Astrocyte (in vitro differentiated cells and primary cell): ENCODE measurements around the gene SYT14. TPM values are rescaled to one million over a fixed set of nuclear protein-coding genes. Genes with fewer than 3 reads are reported as not detected.

Experiments used
- DNase-seq: peaks from one replicate; pipeline ENCODE4 v3.0.0-alpha.2; 2010; ENCODE audit warnings: low read depth
- FAIRE-seq: peaks from 2 replicates; lab custom pipeline; 2011; peaks lifted over from hg19 to GRCh38; lab: Jason Lieb, UNC
- H2AFZ ChIP-seq: 2 replicates; pipeline ENCODE4 v1.6.0; 2012; ENCODE audit warnings: low read depth, low read length, inconsistent platforms
- H3K27ac ChIP-seq: 2 replicates; pipeline ENCODE4 v1.5.1; 2011; ENCODE audit warnings: low read depth, low read length, inconsistent platforms
- H3K27me3 ChIP-seq: 2 replicates; pipeline ENCODE4 v1.6.0; 2011; ENCODE audit warnings: low read length, inconsistent platforms; ENCODE audit not compliant: insufficient read depth
- H3K36me3 ChIP-seq: 2 replicates; pipeline ENCODE4 v1.5.1; 2011; ENCODE audit warnings: low read length, inconsistent platforms; ENCODE audit not compliant: insufficient read depth
- H3K4me1 ChIP-seq: 2 replicates; pipeline ENCODE4 v1.5.1; 2011; ENCODE audit warnings: low read length, inconsistent platforms; ENCODE audit not compliant: insufficient read depth
- H3K4me2 ChIP-seq: 2 replicates; pipeline ENCODE4 v1.6.0; 2012; ENCODE audit warnings: low read length, inconsistent platforms
- H3K4me3 ChIP-seq: 2 replicates; pipeline ENCODE4 v1.5.1; 2011; ENCODE audit warnings: low read depth, mild to moderate bottlenecking, low read length, inconsistent platforms; ENCODE audit not compliant: insufficient read depth
- H3K79me2 ChIP-seq: 2 replicates; pipeline ENCODE4 v1.6.0; 2012; ENCODE audit warnings: mild to moderate bottlenecking, low read length, inconsistent platforms; ENCODE audit not compliant: insufficient read depth
- H3K9ac ChIP-seq: 2 replicates; pipeline ENCODE4 v1.6.0; 2012; ENCODE audit warnings: mild to moderate bottlenecking, low read length, inconsistent platforms
- H3K9me3 ChIP-seq: 2 replicates; pipeline ENCODE4 v1.5.1; 2012; ENCODE audit warnings: low read depth, mild to moderate bottlenecking, low read length, inconsistent platforms; ENCODE audit not compliant: insufficient read depth
- H4K20me1 ChIP-seq: 2 replicates; pipeline ENCODE4 v1.6.0; 2012; ENCODE audit warnings: low read length, inconsistent platforms; ENCODE audit not compliant: insufficient read depth
- H3K27ac Mint-ChIP-seq: one replicate; pipeline ENCODE4 v1.8.0; 2021; ENCODE audit warnings: mild to moderate bottlenecking, mixed read lengths; ENCODE audit not compliant: unreplicated experiment
- H3K27me3 Mint-ChIP-seq: one replicate; pipeline ENCODE4 v1.8.0; 2021; ENCODE audit warnings: low read depth, mixed read lengths; ENCODE audit not compliant: unreplicated experiment
- H3K36me3 Mint-ChIP-seq: one replicate; pipeline ENCODE4 v1.8.0; 2021; ENCODE audit warnings: low read depth, mixed read lengths; ENCODE audit not compliant: unreplicated experiment
- H3K4me1 Mint-ChIP-seq: one replicate; pipeline ENCODE4 v1.8.0; 2021; ENCODE audit warnings: low read depth, mixed read lengths; ENCODE audit not compliant: unreplicated experiment
- H3K4me3 Mint-ChIP-seq: one replicate; pipeline ENCODE4 v1.8.0; 2021; ENCODE audit warnings: mild to moderate bottlenecking, moderate library complexity, mixed read lengths; ENCODE audit not compliant: unreplicated experiment
- H3K9me3 Mint-ChIP-seq: one replicate; pipeline ENCODE4 v1.8.0; 2021; ENCODE audit warnings: mild to moderate bottlenecking, mixed read lengths; ENCODE audit not compliant: unreplicated experiment
- EZH2 ChIP-seq: IDR thresholded peaks from 2 replicates; pipeline ENCODE4 v1.6.1; 2012; ENCODE audit warnings: mild to moderate bottlenecking, low read length, inconsistent platforms; ENCODE audit not compliant: insufficient read depth
- total RNA-seq: library from RNA; stranded (reverse); gene quantifications from 2 replicates; pipeline ENCODE4 v1.2.1, GENCODE V29; 2021
- TF ChIP-seq, protein P1 (sequence below): IDR thresholded peaks from 2 replicates; pipeline ENCODE4 v1.5.1; 2011; ENCODE audit warnings: low read depth, mild to moderate bottlenecking, inconsistent platforms, low read length, moderate library complexity; ENCODE audit not compliant: insufficient read depth

The SYT14 gene
- total RNA-seq, 1 donor from 2014 or later, result 6.1 TPM

DNA sequence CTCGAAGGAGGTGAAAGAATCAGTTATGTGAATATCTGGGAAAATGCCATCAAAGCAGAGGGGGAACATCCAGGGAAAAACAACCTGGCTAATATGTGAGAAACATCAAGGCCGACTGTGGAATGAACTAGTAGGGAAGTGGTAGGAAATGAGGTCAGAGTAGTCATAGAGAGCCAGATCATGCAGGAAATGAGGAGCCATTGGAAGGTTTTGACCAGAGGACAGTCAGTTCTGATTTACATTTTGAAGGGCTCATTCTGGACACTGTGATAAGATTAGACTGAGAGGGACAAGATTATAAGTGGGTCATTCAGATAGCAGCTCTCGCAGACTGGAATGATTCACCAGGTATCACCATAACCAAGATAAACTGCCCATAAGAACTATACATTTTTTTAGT is 63.7 kb downstream of the SYT14 start:
- no peak overlapping the region for H3K4me3 ChIP-seq
- no peak overlapping the region for H3K27ac ChIP-seq
- H2AFZ ChIP-seq, result no peak overlapping the region
- H3K9me3 ChIP-seq, result no peaks in the 10 kb centered on the region
- FAIRE-seq (no peak), DNase-seq (peak; percentile 12)
- no peak overlapping the region for H3K4me2 ChIP-seq
- TF ChIP-seq EZH2, result no peak
- TF ChIP-seq, protein P1, sequence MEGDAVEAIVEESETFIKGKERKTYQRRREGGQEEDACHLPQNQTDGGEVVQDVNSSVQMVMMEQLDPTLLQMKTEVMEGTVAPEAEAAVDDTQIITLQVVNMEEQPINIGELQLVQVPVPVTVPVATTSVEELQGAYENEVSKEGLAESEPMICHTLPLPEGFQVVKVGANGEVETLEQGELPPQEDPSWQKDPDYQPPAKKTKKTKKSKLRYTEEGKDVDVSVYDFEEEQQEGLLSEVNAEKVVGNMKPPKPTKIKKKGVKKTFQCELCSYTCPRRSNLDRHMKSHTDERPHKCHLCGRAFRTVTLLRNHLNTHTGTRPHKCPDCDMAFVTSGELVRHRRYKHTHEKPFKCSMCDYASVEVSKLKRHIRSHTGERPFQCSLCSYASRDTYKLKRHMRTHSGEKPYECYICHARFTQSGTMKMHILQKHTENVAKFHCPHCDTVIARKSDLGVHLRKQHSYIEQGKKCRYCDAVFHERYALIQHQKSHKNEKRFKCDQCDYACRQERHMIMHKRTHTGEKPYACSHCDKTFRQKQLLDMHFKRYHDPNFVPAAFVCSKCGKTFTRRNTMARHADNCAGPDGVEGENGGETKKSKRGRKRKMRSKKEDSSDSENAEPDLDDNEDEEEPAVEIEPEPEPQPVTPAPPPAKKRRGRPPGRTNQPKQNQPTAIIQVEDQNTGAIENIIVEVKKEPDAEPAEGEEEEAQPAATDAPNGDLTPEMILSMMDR, result no peak
- no peaks in the 10 kb centered on the region for H3K27me3 ChIP-seq
- H4K20me1 ChIP-seq, result no peaks in the 10 kb centered on the region
- Mint-ChIP-seq H3K9me3 (no peaks in the 10 kb centered on the region), H3K36me3 (no peaks in the 10 kb centered on the region), H3K27ac (peak overlapping the region; percentile 31), H3K27me3 (no peaks in the 10 kb centered on the region), H3K4me1 (peaks cover 6% of the 10 kb centered on the region), H3K4me3 (no peak overlapping the region)
- H3K36me3 ChIP-seq, result no peaks in the 10 kb centered on the region
- H3K4me1 ChIP-seq, result no peaks in the 10 kb centered on the region
- no peaks in the 10 kb centered on the region for H3K79me2 ChIP-seq
- H3K9ac ChIP-seq, result no peak overlapping the region

DNA sequence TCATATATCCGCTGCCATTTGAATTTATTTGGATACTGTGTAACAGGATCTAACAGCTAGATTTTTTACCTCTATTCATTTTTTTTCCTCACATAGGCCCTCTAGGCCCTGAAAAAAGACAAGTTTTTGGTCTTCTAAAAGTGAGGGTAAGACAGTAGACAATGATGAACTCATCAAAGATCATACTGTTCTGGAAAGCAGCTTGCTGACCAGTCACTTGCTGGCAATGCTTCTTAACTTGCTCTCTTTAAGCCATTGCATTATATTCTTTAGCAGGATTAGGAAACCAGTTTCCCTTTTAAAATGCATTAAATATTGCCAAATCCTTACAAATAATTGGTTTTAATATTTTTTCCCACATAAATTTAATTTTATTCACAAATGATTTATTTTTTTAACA is 65.5 kb downstream of the SYT14 start:
- Mint-ChIP-seq H3K27me3 (no peaks in the 10 kb centered on the region), H3K9me3 (no peaks in the 10 kb centered on the region), H3K27ac (no peak overlapping the region), H3K4me3 (no peak overlapping the region), H3K36me3 (no peaks in the 10 kb centered on the region), H3K4me1 (peaks cover 4% of the 10 kb centered on the region)
- Histone ChIP-seq H3K9ac (no peak overlapping the region), H2AFZ (no peak overlapping the region), H3K27me3 (no peaks in the 10 kb centered on the region), H3K27ac (no peak overlapping the region), H3K79me2 (no peaks in the 10 kb centered on the region), H3K4me2 (no peak overlapping the region), H4K20me1 (no peaks in the 10 kb centered on the region), H3K4me3 (no peak overlapping the region), H3K9me3 (no peaks in the 10 kb centered on the region), H3K36me3 (no peaks in the 10 kb centered on the region), H3K4me1 (no peaks in the 10 kb centered on the region)
- TF ChIP-seq EZH2, result no peak
- TF ChIP-seq, protein P1, result no peak
- DNase-seq, result no peak
- no peak for FAIRE-seq

DNA sequence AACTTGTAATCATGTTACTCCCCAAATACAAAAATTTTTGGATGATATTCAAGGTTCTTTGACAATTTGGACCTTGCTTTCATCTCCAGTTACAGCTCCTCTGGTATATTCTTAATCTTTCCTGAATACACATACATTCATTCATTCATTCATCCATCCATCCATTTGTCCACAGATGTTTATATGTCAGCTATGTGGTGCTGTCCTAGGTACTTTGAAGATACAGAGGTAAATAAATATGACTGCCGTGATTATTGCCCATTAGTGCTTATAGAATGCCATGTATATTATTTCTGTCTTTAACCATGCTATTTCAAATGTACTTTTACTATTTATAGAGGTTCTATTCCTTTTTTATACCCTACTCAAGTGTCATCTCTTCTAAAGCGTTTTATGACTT is 72.1 kb downstream of the SYT14 start:
- H3K36me3 ChIP-seq, result no peaks in the 10 kb centered on the region
- H3K27ac Mint-ChIP-seq, result no peak overlapping the region
- no peaks in the 10 kb centered on the region for H3K27me3 ChIP-seq
- DNase-seq (no peak), FAIRE-seq (no peak)
- TF ChIP-seq, protein P1, result no peak
- TF ChIP-seq EZH2, result no peak
- H2AFZ ChIP-seq, result no peak overlapping the region
- H3K4me1 Mint-ChIP-seq, result no peaks in the 10 kb centered on the region
- no peak overlapping the region for H3K4me2 ChIP-seq
- H3K27me3 Mint-ChIP-seq, result no peaks in the 10 kb centered on the region
- no peaks in the 10 kb centered on the region for H3K9me3 Mint-ChIP-seq
- no peak overlapping the region for H3K27ac ChIP-seq
- H3K9me3 ChIP-seq, result no peaks in the 10 kb centered on the region
- H3K4me3 ChIP-seq, result no peak overlapping the region
- H3K4me1 ChIP-seq, result no peaks in the 10 kb centered on the region
- no peaks in the 10 kb centered on the region for H3K36me3 Mint-ChIP-seq
- H3K4me3 Mint-ChIP-seq, result no peak overlapping the region
- no peaks in the 10 kb centered on the region for H3K79me2 ChIP-seq
- H3K9ac ChIP-seq, result no peak overlapping the region
- H4K20me1 ChIP-seq, result no peaks in the 10 kb centered on the region
